HG03457 (cell line): Measurements from ENCODE around the gene LTBR.
"Not testable (repeated sequence)": the region's sequence is repeated elsewhere in the genome, so short reads cannot be mapped to it uniquely, and the experiment has no call there.

Experiments
- ATAC-seq: cut with Tn5 transposase; IDR thresholded peaks from one replicate; pipeline ENCODE4 v1.9.1; 2021; ENCODE audit warnings: moderate number of reproducible peaks; ENCODE audit not compliant: unreplicated experiment

The LTBR gene

GRCh38 chr12:6424866-6425265 is 40.9 kb downstream of the LTBR start:
- no peak for ATAC-seq

DNA sequence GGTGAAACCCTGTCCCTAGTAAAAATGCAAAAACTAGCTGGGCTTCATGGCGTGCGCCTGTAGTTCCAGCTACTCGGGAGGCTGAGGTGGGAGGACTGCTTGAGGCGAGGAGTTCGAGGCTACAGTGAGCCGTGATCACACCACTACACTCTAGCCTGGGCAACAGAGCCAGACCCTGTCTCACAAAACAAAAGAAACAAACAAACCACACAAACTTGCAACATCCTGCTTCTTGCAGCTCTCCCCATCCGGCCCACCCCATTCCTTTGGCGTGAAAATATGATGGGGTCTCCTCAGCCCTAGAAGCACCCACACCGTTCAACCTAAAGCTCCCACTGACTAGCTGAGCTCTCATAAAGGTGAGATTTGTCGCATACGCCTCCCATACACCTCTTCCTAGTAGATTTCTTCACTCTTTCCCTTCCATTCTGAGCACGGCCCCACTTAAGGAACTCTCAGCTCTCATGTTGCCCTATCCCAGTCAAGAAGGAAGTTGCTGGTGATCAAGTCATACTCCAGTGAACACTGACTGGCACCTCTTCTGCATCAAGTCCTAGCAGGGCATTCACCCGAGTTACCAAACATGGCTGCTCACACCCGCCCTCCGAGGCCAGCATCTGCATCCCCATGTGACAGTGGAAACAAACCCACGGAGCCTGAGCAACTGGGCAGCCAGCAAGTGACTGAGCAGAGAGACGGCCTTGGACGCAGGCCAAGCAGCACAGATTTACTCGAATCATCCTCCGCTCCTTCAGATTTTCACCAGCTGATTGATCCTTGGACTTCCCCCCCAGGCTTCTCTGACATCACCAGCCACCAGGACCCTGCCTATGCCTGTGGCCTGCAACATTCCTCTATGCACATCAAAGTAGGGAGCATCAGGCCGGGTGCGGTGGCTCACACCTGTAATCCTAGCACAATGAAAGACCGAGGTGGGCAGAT is 41.9 kb downstream of the LTBR start:
- no peak for ATAC-seq

DNA sequence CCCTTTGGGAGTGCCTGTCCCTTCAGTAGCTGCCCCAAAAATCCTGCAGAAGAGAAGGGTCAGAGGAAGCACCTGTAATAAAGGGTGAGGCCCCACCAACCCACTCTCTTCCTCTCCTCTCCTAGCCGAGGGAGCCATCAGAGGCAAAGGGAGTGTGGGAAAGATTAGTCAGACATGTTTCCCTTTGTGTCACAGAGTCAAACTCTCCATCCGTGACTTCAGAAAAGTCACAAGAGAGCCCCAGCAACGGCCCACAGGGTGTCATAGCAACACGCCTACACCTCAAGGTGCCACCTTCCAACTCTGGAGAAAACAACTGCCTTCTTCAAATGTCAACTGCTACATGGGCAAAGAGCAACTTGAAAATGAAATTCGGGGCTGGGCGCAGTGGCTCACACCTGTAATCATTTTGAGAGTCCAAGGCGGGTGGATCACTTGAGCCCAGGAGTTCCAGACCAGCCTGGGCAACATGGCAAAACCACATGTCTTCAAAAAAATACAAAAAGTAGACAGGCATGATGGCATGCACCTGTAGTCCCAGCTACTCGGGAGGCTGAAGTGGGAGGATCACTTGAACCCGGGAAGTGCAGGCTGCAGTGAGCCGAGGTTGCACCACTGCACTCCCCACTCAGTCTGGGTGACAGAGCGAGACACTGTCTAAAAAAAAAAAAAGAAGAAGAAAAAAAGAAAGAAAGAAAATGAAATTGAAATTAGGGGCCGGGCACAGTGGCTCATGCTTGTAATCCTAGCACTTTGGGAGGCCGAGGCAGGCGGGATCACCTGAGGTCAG is 43.1 kb downstream of the LTBR start:
- ATAC-seq = no peak

DNA sequence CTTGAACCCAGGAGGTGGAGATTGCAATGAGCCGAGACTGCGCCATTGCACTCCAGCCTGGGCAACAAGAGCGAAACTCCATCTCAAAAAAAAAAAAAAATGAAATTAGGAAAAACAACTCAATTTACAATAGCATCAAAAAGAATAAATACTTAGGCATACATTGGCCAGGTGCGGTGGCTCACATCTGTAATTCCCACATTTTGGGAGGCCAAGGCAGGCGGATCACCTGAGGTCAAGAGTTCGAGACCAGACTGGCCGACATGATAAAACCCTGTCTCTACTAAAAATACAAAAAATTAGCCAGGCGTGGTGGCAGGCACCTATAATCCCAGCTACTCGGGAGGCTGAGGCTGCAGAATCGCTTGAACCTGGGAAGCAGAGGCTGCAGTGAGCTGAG is 43.8 kb downstream of the LTBR start:
- not testable (repeated sequence) for ATAC-seq

DNA sequence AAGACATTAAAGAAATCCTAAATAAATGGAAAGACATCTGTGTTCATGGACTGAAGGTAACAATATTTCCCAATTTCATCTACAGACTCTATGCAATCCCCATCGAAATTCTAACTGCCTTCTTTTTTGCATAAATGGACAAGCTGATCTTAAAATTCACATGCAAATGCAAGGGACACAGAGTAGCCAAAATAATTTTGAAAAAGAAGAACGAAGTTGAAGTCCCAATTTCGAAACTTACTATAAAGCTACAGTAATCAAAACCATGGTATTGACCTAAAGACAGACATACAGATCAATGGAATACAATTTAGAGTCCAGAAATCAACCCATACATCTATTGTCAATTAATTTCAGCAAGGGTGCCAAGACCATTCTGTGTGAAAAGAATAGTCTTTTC is 44.4 kb downstream of the LTBR start:
- no peak for ATAC-seq

- no peak for ATAC-seq
Measured at GRCh38 chr12:6430124-6430989, 46.4 kb downstream of the LTBR start.

DNA sequence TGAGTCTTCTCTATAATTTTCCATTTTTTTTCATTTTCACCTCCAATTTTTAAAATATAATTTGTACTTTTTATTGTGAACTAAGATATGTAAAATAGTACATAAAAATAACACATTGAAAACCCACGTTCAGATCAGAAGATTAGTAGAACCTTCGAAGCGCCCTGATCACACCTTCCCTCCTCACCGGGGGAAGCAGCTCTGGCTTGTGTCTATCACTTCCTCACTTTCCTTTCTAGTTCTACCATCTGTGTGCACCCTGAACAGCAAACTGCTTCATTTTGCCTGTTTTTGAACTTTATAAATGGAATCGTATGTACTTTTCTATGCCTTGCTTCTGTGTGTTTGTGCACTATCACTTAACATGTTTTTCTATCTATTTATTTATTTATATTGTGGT is 49.0 kb downstream of the LTBR start:
- no peak for ATAC-seq

- no peak for ATAC-seq
Measured at GRCh38 chr12:6434205-6435140, 50.5 kb downstream of the LTBR start.

DNA sequence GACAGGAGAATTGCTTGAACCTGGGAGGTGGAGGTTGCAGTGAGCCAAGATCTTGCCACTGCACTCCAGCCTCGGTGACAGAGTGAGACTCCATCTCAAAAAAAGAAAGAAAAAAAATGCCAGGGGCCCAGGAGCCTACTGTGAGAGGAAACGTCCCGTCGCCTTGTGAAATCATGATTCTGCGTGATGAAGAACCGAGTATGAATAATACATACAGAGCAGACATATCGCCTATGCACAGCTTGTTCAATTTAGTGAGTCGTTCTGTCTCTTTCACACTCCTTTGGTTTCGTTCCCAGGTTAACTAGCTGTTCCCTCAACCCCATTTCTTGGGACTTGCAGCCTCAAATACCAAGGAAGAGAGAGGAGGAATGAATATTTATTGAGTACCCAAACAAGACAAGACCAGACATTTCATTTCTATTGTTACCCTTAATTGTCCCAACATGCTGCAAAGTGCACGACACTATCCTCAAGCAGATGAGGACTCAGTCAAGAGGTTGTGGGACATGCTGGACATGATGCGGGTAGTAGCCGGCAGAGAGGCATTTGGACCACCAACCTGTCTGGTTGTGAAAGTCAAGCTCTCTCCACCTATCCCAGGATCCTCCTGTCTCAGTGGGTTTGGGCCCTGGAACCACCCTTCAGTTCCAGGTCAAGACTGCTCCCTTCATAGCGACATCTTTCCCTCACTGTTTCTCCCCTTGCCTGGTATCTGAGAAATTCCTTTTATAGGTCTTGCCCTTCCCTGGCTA is 52.2 kb downstream of the LTBR start:
- ATAC-seq = no peak

DNA sequence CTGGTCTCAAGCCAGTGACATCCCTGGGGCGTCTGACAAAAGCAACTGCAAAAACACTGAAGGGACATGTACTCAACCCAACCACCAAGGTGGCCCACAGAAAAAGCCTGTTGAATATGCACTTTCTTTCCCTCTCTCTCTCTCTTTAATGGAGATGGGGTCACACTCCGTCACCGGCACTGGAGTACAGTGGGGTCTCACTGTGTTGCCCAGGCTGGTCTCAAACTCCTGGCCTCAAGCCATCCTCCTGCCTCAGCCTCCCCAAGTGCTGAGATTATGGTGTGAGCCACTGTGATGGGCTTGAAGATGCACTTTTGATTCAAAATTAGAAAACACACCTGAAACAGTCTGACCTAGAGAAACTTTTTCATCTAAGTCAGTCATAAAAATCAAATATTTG is 53.6 kb downstream of the LTBR start:
- no peak for ATAC-seq

GRCh38 chr12:6438345-6438744 is 54.4 kb downstream of the LTBR start:
- no peak for ATAC-seq

DNA sequence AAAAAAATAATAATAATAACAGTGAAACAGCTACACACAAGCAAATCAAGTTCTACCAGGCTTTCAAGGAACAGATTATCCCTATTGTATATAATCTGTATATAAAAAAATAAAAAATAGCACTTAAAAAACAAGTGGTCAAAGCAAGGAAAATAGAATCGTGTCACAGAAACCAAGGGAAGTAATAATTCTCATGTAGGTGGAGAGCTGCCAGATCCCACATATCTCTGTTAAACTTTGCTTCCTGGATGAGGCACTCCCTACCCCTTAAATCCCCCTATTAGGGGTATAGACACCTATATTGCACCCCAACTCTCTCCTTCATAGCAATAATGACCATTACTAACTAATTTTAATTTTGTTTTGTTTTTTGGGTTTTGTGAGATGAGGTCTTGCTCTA is 56.4 kb downstream of the LTBR start:
- ATAC-seq = no peak
